OCI-LY3 (cell line): ENCODE data around the gene ADNP.

Experiments
- CTCF ChIP-seq: fragments of 200-600, 300-600 bp; sonication (generic); IDR thresholded peaks from 2 replicates; pipeline ENCODE4 v1.5.1; 2014; ENCODE audit warnings: antibody characterized with exemption, low read length, low read depth
- EZH2phosphoT487 ChIP-seq: fragments of 200-600 bp; shearing (Covaris generic); IDR thresholded peaks from 2 replicates; pipeline ENCODE4 v1.6.1; 2018; ENCODE audit warnings: antibody characterized with exemption, mixed run types, low read depth

GRCh38 chr20:50900261-50900660 is 31.0 kb downstream of the ADNP start:
- TF ChIP-seq EZH2phosphoT487 (no peak), CTCF (no peak)
